NCI-H2171 (cell line): Measurements from ENCODE around the gene JTB.

Experiments
- DNase-seq: peaks from one replicate; lab custom pipeline; 2025; lab: John Stamatoyannopoulos, UW

Gene JTB

DNA sequence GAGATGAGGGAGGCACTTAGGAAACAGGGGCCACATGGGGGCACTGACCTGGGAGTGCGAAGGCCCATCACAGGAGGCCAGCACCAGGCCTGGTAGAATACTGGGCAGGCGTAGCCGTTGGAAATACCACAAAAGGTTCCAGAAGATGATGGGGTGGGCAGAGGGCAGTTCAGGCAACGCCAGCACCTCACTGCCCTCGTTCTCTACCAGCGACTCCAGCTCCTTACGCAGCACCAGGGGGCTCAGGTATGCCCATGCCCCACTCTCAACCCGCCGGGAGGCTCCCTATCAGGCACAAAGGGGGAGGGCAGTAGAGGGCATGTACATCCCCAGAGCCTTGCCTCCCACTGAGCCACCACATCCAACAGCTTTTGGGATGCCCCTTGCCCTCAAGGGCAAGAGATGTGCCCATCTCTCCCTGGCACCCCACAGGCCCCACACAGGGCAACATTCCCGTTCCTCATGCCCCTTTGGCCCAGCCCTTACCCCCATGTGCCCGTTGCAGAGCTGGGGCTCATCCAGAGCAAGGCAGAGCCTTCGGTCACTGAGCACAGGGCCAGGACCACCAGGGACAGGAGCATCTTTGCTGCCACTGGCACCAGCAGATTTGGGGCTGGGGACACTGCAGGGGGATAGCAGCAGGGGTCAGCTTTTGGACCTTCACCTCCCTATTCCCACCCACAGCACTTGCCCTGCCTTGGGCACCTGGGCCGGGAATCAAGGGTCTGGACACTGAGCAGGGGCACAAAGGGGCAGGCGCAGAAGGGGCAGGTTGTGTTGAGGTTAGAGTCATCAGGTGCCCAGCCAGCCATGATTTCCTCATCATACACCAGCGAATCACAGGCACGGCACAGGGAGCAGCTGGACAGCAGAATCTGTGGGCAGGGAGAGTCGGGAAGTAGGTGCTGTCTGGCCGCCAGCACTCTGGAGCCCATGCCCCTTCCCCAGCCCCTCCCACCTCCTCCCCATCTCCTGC lies 45.0 kb downstream of the JTB start:
- DNase-seq: no peak

DNA sequence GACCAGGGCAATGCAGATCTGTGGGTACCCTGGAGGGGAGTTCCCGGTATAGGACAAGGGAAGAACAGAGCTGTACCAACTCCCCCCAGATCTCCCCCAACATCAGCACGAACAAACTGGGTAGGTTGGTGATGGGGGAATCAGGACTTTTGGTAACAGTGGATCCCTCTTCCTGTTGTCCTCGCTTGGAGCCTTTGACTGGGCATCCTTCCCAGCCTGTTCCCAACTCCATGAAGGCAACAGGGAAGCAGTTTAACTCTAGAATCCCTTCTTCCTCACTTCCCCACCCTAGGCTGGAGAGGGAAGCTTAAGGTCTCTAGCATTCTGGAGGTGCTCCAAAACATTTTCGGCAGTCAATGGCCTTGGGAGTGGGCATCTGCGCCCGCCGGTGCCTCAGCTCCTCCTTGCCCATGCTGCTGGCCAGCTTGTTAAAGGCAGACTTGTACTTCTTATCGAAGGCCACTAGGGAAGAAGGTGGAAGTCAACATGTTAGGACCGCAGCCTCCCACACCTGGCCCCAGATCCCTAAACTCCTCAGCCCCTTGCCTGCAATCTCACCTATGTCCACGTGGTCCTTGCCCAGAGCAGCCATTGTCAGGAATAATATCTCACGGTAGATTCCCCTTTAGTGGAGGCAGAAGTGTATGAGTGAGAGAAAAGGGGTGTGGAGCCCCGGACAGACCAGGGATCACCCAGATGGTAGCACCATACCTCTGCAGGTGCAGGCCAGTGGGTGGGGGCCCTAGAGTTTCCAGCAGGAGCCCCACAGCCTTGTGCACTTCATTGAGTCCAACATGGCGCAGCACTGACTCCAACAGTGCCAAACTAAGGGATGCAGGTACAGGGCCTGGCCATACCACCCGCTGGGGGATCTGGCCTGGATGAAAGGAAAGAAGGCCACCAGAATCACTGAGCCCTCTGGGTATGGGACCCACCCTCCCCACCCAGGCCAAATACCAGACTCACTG lies 47.2 kb downstream of the JTB start:
- DNase-seq: no peak

DNA sequence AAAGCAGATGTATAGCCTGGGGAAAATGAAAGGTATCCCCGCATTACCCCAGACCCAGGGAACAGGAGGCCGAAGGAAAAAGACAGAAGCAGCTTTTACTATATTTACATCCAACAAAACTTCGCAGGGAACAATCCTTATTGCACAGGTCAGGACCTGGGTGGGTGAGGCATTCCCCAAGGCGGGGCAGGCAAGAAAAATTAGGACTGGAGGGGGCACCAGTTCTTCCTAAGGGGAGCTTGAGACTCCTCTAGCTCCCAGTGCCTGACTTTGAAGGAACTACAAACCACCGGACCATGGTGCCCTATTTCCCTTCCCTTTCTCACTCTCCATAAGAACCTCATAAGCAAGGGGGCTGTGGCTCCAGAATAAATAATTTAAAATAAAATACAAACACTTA lies 48.0 kb downstream of the JTB start:
- DNase-seq: no peak

DNA sequence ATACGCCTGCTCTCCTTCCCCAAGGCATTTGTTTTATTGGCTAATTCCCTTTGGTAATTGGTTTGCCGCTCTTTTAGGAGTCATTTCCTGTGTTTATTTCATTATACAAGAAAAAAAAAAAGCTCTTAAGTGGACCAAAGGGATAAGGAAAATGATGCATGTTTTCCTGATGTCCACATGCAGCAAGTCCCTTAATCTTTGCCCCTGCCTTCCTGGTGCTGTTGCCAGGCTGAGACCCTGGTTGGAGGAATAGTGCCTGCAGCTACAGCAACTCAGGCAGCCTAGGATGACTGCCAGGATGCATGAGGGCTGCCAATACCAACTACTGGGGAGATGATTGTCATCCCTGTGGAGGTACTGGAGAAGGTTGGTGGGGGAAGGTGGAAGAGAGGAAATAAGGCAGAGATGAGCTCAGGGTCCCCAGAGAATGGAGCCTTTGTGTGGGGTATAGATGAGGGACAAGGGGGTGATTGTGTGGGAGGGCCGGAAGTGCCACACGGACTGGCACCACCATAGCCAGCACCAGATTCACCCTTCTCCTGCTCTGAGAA lies 48.6 kb downstream of the JTB start:
- DNase-seq: no peak

DNA sequence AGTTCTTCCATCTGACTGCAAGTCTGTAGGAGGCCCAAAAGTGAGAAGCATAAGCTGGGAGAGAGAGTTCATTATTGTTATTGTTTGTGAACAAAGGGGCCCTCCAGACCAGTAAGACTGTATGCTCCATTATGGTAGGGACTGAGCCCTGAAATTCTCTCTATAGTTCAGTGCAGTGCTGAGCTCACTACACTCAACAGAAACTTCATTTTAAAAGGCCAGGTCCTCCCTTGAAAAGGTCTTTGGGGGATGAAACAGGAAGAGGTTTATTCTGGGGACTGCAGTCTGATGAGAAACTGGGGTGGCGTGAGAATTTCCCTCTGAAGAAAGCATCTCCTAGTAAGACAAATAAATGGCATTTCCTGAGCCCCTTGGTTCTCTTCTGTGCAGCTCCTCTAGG lies 49.2 kb downstream of the JTB start:
- no peak for DNase-seq

DNA sequence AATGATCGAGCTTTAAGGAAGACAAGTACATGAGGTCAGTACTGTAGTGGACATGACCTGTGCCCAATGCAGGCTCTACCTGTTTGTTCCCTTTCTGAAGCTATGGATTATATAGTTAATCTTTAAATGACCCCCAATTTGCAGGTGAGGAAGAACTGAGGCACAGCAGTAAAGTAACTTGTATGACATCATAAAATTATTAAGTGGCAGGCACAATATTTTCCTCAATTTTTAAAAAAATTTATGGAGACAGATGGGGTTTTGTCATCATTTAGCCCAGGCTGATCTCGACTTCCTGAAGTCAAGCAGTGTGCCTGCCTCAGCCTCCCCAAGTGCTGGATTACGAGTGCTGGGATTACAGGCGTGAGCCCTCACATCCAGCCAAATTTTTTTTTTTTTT lies 51.1 kb downstream of the JTB start:
- no peak for DNase-seq
